K562 (cell line): ENCODE results near the gene DNAJC25. TPM values are rescaled to one million over a fixed set of nuclear protein-coding genes. Genes with fewer than 3 reads are reported as not detected.

Source experiments
- ETS2 ChIP-seq: IDR thresholded peaks from 2 replicates; pipeline ENCODE4 v1.6.1; 2016; ENCODE audit warnings: borderline replicate concordance, missing genetic modification characterization, mild to moderate bottlenecking, moderate library complexity, missing compliant biosample characterization; ENCODE audit not compliant: poor library complexity, severe bottlenecking
- LCOR ChIP-seq: sonication (generic); formaldehyde crosslinking; IDR thresholded peaks from 2 replicates; pipeline ENCODE4 v1.8.0; 2022; ENCODE audit warnings: mild to moderate bottlenecking, missing genetic modification reagents
- NFE2 ChIP-seq: IDR thresholded peaks from 2 replicates; pipeline ENCODE4 v1.6.1; 2014; ENCODE audit warnings: antibody characterized with exemption, low read depth
- POLR3G ChIP-seq: IDR thresholded peaks from 2 replicates; pipeline ENCODE4 v1.6.1; 2011; ENCODE audit not compliant: insufficient read length, insufficient replicate concordance; ENCODE audit errors: extremely low read depth
- ZBTB40 ChIP-seq, 2 experiments: fragments of 450-650 bp in 1 of 2; sonication (generic) in 1 of 2; formaldehyde crosslinking in 1 of 2; IDR thresholded peaks; 2 replicates each; pipeline versions ENCODE4 v1.7.1 to v1.9.0; 2016 to 2022; ENCODE audit warnings: inconsistent platforms in 1 of 2, mild to moderate bottlenecking in 1 of 2, missing genetic modification reagents in 1 of 2
- ZNF609 ChIP-seq: sonication (generic); formaldehyde crosslinking; IDR thresholded peaks from 2 replicates; pipeline ENCODE4 v1.8.1; 2023; ENCODE audit warnings: missing genetic modification reagents, mild to moderate bottlenecking, borderline replicate concordance
- polyA plus RNA-seq, 8 experiments: library from polyadenylated mRNA; depleted of rRNA in 4 of 8; stranded (reverse) in 5 of 8; unstranded in 3 of 8; fragments of >200 nt; fragmentation: Nextera tagmentation in 2 of 8; fragmentation: Illumina TruSeq in 1 of 8; extraction: Ambion mirVana in 2 of 8; extraction: Trizol in 1 of 8; gene quantifications; 2 replicates each; pipeline versions ENCODE4 v1.2.1 to v1.2.3, GENCODE V29; 2011 to 2014; ENCODE audit warnings: inconsistent platforms in 1 of 8, missing spikeins in 1 of 8
- total RNA-seq, 7 experiments: library from RNA; depleted of rRNA in 6 of 7; stranded (reverse); fragments of >200 nt in 6 of 7; fragmentation: Illumina TruSeq in 2 of 7; extraction: Trizol in 2 of 7; gene quantifications; 2 replicates each; pipeline versions ENCODE4 v1.2.1 to v1.2.3, GENCODE V29; 2011 to 2021; ENCODE audit warnings: low replicate concordance in 1 of 7
- TF ChIP-seq, protein P1 (sequence below): sonication (generic); formaldehyde crosslinking; IDR thresholded peaks from 2 replicates; pipeline ENCODE4 v1.8.0; 2022; ENCODE audit warnings: mild to moderate bottlenecking, missing genetic modification reagents, borderline replicate concordance

Gene DNAJC25
- total and polyA plus RNA-seq, 9 of the 15 experiments (the other 6 are each of a cell fraction or from before 2014, with no cell fraction given) = 3.7 to 11.2 (median 7.1) TPM

DNA sequence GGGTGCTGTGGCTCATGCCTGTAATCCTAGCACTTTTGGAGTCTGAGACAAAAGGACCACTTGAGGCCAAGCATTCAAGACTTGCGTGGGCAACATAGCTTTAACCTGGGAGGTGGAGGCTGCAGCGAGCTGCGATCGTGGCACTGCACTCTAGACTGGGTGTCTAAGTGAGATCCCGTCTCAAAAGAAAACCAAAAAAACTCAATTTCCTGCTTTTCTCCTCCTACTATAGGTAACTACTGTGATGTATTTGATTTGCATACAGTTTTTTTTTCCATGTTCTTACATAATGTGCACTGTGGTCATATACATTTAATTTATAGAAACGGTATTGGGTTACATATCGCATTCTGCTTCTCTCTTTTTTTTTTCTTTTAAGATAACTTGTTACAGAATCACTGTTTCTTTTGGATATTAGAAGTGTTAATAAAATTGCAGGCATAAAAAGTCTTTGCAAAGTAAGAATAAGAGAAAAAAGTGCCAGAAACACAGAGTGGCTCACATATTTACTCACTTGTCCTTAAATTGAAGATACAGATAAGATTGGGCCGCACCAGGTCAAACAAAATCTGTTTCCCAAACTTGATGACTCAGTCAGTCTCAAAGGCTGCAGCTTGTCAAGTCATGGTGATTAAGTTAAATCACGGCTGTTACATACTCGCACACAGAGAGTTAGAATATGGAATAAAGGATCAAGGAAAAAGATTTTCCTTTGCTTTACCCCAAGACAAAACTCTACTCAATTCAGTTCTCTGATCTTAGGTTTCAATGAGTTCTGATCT is 29.7 kb upstream of the DNAJC25 start (continued):
- TF ChIP-seq ZNF609 (no peak), ETS2 (tag) (no peak), ZBTB40 (IDR thresholded peaks at IDR 0.05) (no peak), ZBTB40 (CRISPR knock-in tag; IDR thresholded peaks at IDR 0.05) (no peak), POLR3G (no peak), LCOR (CRISPR knock-in tag) (no peak), NFE2 (peak; percentile 91)
- TF ChIP-seq, protein P1, sequence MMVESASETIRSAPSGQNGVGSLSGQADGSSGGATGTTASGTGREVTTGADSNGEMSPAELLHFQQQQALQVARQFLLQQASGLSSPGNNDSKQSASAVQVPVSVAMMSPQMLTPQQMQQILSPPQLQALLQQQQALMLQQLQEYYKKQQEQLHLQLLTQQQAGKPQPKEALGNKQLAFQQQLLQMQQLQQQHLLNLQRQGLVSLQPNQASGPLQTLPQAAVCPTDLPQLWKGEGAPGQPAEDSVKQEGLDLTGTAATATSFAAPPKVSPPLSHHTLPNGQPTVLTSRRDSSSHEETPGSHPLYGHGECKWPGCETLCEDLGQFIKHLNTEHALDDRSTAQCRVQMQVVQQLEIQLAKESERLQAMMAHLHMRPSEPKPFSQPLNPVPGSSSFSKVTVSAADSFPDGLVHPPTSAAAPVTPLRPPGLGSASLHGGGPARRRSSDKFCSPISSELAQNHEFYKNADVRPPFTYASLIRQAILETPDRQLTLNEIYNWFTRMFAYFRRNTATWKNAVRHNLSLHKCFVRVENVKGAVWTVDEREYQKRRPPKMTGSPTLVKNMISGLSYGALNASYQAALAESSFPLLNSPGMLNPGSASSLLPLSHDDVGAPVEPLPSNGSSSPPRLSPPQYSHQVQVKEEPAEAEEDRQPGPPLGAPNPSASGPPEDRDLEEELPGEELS = no peak
